Measurements from ENCODE around the gene SCLY.

SCLY gene

GRCh38 chr2:238100821-238101771, 40.3 kb downstream of the SCLY start:
- H3K4me3 ChIP-seq: no peak overlapping the region
- H3K27ac ChIP-seq: no peak overlapping the region
- DNase-seq (ENCODE audit: low spot score): peak; percentile 68
- TF ChIP-seq CTCF (IDR thresholded peaks at IDR 0.05): no peak

GRCh38 chr2:238101891-238102841, 41.4 kb downstream of the SCLY start:
- TF ChIP-seq CTCF (IDR thresholded peaks at IDR 0.05): no peak
- DNase-seq (ENCODE audit: low spot score): no peak
- Histone ChIP-seq H3K27ac (no peak overlapping the region), H3K4me3 (no peak overlapping the region)

- Histone ChIP-seq H3K27ac (no peak overlapping the region), H3K4me3 (no peak overlapping the region)
- no peak for DNase-seq (ENCODE audit: low spot score)
- TF ChIP-seq CTCF (IDR thresholded peaks at IDR 0.05): no peak
Measured at GRCh38 chr2:238102865-238103264, 42.1 kb downstream of the SCLY start.

- TF ChIP-seq CTCF (IDR thresholded peaks at IDR 0.05): no peak
- no peak overlapping the region for H3K27ac ChIP-seq
- DNase-seq (ENCODE audit: low spot score): peak; percentile 61
- H3K4me3 ChIP-seq: no peak overlapping the region
Measured at GRCh38 chr2:238103465-238104225, 42.8 kb downstream of the SCLY start.

GRCh38 chr2:238104226-238104690, 43.5 kb downstream of the SCLY start:
- peak; percentile 66 for DNase-seq (ENCODE audit: low spot score)
- TF ChIP-seq CTCF (IDR thresholded peaks at IDR 0.05): no peak
- Histone ChIP-seq H3K4me3 (no peak overlapping the region), H3K27ac (no peak overlapping the region)

GRCh38 chr2:238104691-238105371, 44.0 kb downstream of the SCLY start:
- TF ChIP-seq CTCF (IDR thresholded peaks at IDR 0.05): no peak
- Histone ChIP-seq H3K4me3 (no peak overlapping the region), H3K27ac (no peak overlapping the region)
- no peak for DNase-seq (ENCODE audit: low spot score)

Measured in coronary artery (tissue), 2 donors.